Tibial nerve (tissue), 4 donors: ENCODE data around the gene DLD. TPM values are rescaled to one million over a fixed set of nuclear protein-coding genes. Genes with fewer than 3 reads are reported as not detected.

Source experiments
- DNase-seq, 2 donors: peaks; one replicate each; pipeline ENCODE4 v3.0.0-alpha.2; 2019; ENCODE audit warnings: low spot score in 2 of 2
- H3K27ac ChIP-seq, 4 donors: fragments of 200-600 bp; sonication (generic) in 3 of 4; one replicate each; pipeline ENCODE4 v1.5.1; 2017 to 2019; ENCODE audit warnings: mild to moderate bottlenecking in 1 of 4
- H3K27me3 ChIP-seq, 2 donors: fragments of 200-600 bp; sonication (generic) in 1 of 2; one replicate each; pipeline versions ENCODE4 v1.5.1 to v1.6.0; 2017 to 2019
- H3K36me3 ChIP-seq, 3 donors: fragments of 200-600 bp; sonication (generic); one replicate each; pipeline ENCODE4 v1.5.1; 2018 to 2019
- H3K4me1 ChIP-seq, 4 donors: fragments of 200-600 bp; sonication (generic) in 3 of 4; one replicate each; pipeline ENCODE4 v1.5.1; 2017 to 2019
- H3K4me3 ChIP-seq, 4 donors: fragments of 200-600 bp; sonication (generic) in 3 of 4; one replicate each; pipeline ENCODE4 v1.5.1; 2017 to 2019; ENCODE audit warnings: mild to moderate bottlenecking in 1 of 4, moderate library complexity in 1 of 4
- H3K9me3 ChIP-seq, 4 donors: fragments of 200-600 bp; sonication (generic) in 3 of 4; one replicate each; pipeline ENCODE4 v1.5.1; 2017 to 2019
- EP300 ChIP-seq, 2 donors: sonication (generic); formaldehyde crosslinking; IDR thresholded peaks; one replicate each; pipeline ENCODE4 v1.6.1; 2017; ENCODE audit warnings: antibody characterized with exemption in 2 of 2, mild to moderate bottlenecking in 1 of 2
- POLR2A ChIP-seq, 2 donors: fragments of 450-650 bp; IDR thresholded peaks; one replicate each; pipeline ENCODE4 v1.6.1; 2017; ENCODE audit warnings: antibody characterized with exemption in 2 of 2, mild to moderate bottlenecking in 2 of 2, moderate library complexity in 2 of 2
- WGBS, 2 donors: methylation state at CpG; one replicate each; pipeline ENCODE4 v1.1.5; 2018; 5-methylcytosine and 5-hydroxymethylcytosine counted together
- total RNA-seq, 4 donors: library from RNA; depleted of rRNA; stranded (reverse); fragments of >200 nt; gene quantifications; one replicate each; pipeline ENCODE4 v1.1.0, GENCODE V29; 2016
- TF ChIP-seq, protein P1 (sequence below), 5 experiments: fragments of 200-600 bp in 3 of 5; fragments of 450-650 bp in 2 of 5; sonication (generic) in 3 of 5; IDR thresholded peaks; one replicate each; pipeline ENCODE4 v1.5.1; 2016 to 2019; ENCODE audit warnings: antibody characterized with exemption in 5 of 5, mild to moderate bottlenecking in 3 of 5, moderate library complexity in 2 of 5

The DLD gene
- total RNA-seq, 4 donors from 2014 or later: 43.5 to 67.3 (median 59.9) TPM

DNA sequence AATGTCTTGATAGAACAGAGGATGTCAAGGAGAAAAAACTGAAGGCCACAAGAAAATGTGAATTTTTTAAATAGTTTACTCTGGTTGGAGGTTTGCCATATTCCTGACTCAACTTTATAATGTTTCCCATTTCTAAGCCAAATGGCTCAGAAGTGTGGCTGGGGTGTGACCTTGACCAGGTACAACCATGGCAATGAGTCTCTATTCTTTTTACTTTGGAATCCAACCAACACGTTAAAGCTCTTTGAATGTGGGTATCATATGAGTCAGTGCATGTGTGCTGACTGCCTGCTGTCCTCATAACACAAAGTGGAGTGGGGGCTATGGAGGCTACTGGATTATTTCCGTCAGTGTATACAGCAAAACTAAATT lies 33.5 kb upstream of the DLD start:
- no peaks in the 10 kb centered on the region for H3K36me3 ChIP-seq
- H3K9me3 ChIP-seq: no peaks in the 10 kb centered on the region
- H3K27ac ChIP-seq: peak overlapping the region in 3 of 4 donors; percentile 1 to 45 (median 40)
- no peak overlapping the region for H3K4me3 ChIP-seq
- H3K27me3 ChIP-seq: no peaks in the 10 kb centered on the region
- no peak for TF ChIP-seq EP300 (IDR thresholded peaks at IDR 0.05)
- TF ChIP-seq, protein P1, sequence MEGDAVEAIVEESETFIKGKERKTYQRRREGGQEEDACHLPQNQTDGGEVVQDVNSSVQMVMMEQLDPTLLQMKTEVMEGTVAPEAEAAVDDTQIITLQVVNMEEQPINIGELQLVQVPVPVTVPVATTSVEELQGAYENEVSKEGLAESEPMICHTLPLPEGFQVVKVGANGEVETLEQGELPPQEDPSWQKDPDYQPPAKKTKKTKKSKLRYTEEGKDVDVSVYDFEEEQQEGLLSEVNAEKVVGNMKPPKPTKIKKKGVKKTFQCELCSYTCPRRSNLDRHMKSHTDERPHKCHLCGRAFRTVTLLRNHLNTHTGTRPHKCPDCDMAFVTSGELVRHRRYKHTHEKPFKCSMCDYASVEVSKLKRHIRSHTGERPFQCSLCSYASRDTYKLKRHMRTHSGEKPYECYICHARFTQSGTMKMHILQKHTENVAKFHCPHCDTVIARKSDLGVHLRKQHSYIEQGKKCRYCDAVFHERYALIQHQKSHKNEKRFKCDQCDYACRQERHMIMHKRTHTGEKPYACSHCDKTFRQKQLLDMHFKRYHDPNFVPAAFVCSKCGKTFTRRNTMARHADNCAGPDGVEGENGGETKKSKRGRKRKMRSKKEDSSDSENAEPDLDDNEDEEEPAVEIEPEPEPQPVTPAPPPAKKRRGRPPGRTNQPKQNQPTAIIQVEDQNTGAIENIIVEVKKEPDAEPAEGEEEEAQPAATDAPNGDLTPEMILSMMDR (IDR thresholded peaks at IDR 0.05): no peak
- 50 to 73% methylated on average over 2 of the region's 2 CpGs for WGBS, 2 donors
- DNase-seq: no peak
- H3K4me1 ChIP-seq: peaks cover 0 to 11% (median 3%) of the 10 kb centered on the region in 4 donors

DNA sequence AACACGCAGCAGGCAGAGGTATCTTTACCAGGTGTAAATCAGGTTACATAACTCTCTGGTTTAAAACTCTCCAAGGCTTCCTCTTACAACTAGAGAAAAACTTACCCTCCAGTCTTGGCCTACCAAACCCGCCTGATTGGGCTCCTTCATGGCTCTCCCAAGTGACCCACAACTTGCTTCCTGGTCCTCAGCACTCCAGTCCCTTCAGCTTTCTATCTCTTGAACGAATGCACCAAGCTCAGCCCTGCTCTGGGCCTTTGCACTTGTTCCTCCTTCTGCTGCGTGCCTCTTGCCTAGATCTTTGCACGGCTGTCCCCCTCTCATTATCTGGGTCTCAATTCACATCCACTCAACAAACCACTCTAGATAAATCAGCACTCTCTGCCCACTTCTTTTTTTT lies 32.7 kb upstream of the DLD start:
- Histone ChIP-seq H3K4me1 (peaks cover 0 to 11% (median 3%) of the 10 kb centered on the region in 4 donors), H3K36me3 (no peaks in the 10 kb centered on the region), H3K27ac (peak overlapping the region in 1 of 4 donors; percentile 1), H3K9me3 (no peaks in the 10 kb centered on the region), H3K27me3 (no peaks in the 10 kb centered on the region), H3K4me3 (no peak overlapping the region)
- DNase-seq: no peak
- 88 to 92% methylated on average over 5 of the region's 5 CpGs for WGBS, 2 donors
- no peak for TF ChIP-seq EP300 (IDR thresholded peaks at IDR 0.05)
- TF ChIP-seq POLR2A (IDR thresholded peaks at IDR 0.05): no peak
- TF ChIP-seq, protein P1 (IDR thresholded peaks at IDR 0.05): no peak

DNA sequence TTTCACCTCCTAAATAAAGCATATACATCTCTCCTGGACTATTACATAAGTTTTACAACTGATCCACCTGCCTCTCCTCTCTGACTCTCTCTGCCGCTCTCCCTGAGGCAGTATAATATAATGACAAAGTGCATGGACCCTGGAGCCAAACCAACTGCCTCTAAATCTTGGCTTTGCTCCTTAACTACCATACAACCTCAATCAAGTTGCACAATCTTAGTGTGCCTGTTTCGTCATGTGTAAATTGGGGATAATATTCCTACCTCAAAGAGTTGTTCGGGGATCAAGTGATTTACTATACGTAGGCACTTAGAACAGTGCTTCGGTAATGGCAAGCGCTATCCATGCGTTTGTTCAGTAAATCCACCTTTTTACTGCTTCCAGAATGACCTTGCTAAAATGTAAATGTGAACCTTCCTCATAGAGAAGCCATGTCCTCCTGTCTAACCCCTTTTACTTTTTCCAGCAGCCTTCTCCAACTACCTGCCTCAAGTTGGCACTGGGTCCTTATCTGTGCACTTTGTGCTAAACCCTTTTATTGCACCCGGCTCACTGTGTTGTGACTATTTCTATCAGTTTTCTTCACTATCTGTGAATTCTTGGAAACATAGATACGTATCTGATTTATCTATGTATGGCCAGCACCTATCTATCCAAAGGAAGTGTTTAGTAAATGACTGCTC lies 30.6 kb upstream of the DLD start:
- WGBS, 2 donors: 85 to 94% methylated on average over 9 of the region's 9 CpGs
- H3K4me1 ChIP-seq: peaks cover 0 to 11% (median 3%) of the 10 kb centered on the region in 4 donors
- no peak for DNase-seq
- H3K9me3 ChIP-seq: no peaks in the 10 kb centered on the region
- no peak overlapping the region for H3K27ac ChIP-seq
- H3K36me3 ChIP-seq: no peaks in the 10 kb centered on the region
- H3K27me3 ChIP-seq: no peaks in the 10 kb centered on the region
- H3K4me3 ChIP-seq: no peak overlapping the region
- TF ChIP-seq, protein P1 (IDR thresholded peaks at IDR 0.05): no peak
- TF ChIP-seq EP300 (IDR thresholded peaks at IDR 0.05): no peak
- TF ChIP-seq POLR2A (IDR thresholded peaks at IDR 0.05): no peak

DNA sequence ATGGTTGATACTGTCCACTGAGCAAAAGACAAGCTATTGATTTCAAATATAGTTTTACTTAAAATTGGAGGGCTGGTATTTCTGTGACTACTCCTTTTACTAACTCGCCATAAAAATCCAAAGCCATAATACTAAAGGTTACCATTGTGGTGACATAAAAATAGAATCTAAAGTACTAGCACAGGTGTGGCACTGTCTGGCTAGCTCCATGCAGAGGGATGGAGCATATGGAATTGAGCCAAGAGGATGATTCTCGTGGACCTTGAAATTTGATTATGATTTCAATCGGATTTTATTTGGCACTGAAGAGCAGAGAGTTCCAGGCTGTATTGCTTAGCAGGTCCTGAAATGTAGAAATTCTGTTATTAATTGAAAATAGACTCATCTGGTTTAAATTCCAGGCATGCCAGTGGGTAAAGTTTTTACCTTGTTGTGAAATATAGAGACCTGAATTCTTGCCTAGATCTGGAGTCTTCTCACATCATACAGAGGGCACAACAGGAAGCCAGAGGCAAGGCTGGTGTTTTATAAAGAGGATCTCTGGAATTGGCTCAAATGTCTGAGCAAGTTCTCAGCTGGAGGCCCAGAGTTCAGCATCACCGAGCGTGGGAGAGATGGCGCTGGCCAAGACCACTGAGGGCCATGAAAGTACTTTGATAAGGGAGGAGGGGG lies 29.9 kb upstream of the DLD start:
- Histone ChIP-seq H3K4me1 (peaks cover 0 to 11% (median 3%) of the 10 kb centered on the region in 4 donors), H3K4me3 (no peak overlapping the region), H3K27ac (no peak overlapping the region), H3K36me3 (no peaks in the 10 kb centered on the region), H3K27me3 (no peaks in the 10 kb centered on the region), H3K9me3 (no peaks in the 10 kb centered on the region)
- TF ChIP-seq, protein P1 (IDR thresholded peaks at IDR 0.05): no peak
- TF ChIP-seq EP300 (IDR thresholded peaks at IDR 0.05) (no peak), POLR2A (IDR thresholded peaks at IDR 0.05) (no peak)
- 61 to 72% methylated on average over 6 of the region's 6 CpGs for WGBS, 2 donors
- no peak for DNase-seq
